ENCODE measurements around the gene USP35. TPM values are rescaled to one million over a fixed set of nuclear protein-coding genes. Genes with fewer than 3 reads are reported as not detected.

Gene USP35
- total RNA-seq, 1 experiment from 2014 or later = 8.5 TPM

GRCh38 chr11:78180751-78181150 is 8.0 kb upstream of the USP35 start:
- Histone ChIP-seq H3K9ac (ENCODE audit: low read length) (no peak overlapping the region), H3K9me3 (ENCODE audit: low read length) (no peaks in the 10 kb centered on the region), H3F3A (ENCODE audit: low read length, unreplicated experiment) (no peaks in the 10 kb centered on the region), H3K4me1 (ENCODE audit: insufficient read depth, low read length) (peaks cover 8% of the 10 kb centered on the region), H3K4me3 (ENCODE audit: low read length) (no peak overlapping the region), H3K36me3 (ENCODE audit: low read depth, low read length) (peaks cover 10% of the 10 kb centered on the region; the same call in 1 of the 2 replicates), H3K79me2 (ENCODE audit: low read length) (peaks cover 10% of the 10 kb centered on the region; the same call in 1 of the 2 replicates), H2AFZ (ENCODE audit: low read length) (no peak overlapping the region), H3K27ac (ENCODE audit: low read length) (no peak overlapping the region), H3K4me2 (ENCODE audit: low read length) (no peak overlapping the region), H4K20me1 (ENCODE audit: low read length) (no peaks in the 10 kb centered on the region), H3K9me2 (replicated peaks; ENCODE audit: low read length) (no peaks in the 10 kb centered on the region), H3K27me3 (ENCODE audit: low read length) (no peaks in the 10 kb centered on the region)
- DNase-seq (no peak), ATAC-seq (no peak)
- ChIA-PET CTCF (no interaction called here), POLR2A (ENCODE audit: unreplicated experiment) (no interaction called here)
- intact Hi-C loops (cut with micrococcal nuclease) = no loop called here
- no TSS peak for BruUV-seq (replicated peaks)
- TF ChIP-seq, protein P1, sequence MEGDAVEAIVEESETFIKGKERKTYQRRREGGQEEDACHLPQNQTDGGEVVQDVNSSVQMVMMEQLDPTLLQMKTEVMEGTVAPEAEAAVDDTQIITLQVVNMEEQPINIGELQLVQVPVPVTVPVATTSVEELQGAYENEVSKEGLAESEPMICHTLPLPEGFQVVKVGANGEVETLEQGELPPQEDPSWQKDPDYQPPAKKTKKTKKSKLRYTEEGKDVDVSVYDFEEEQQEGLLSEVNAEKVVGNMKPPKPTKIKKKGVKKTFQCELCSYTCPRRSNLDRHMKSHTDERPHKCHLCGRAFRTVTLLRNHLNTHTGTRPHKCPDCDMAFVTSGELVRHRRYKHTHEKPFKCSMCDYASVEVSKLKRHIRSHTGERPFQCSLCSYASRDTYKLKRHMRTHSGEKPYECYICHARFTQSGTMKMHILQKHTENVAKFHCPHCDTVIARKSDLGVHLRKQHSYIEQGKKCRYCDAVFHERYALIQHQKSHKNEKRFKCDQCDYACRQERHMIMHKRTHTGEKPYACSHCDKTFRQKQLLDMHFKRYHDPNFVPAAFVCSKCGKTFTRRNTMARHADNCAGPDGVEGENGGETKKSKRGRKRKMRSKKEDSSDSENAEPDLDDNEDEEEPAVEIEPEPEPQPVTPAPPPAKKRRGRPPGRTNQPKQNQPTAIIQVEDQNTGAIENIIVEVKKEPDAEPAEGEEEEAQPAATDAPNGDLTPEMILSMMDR (conservative IDR thresholded peaks at IDR 0.05; ENCODE audit: low read depth, low read length) = no peak
- no peak for TF ChIP-seq EZH2 (IDR thresholded peaks at IDR 0.05; ENCODE audit: low read length, unreplicated experiment)
- TF ChIP-seq EZH2phosphoT487 (IDR thresholded peaks at IDR 0.05; ENCODE audit: borderline replicate concordance, low read length) = no peak

DNA sequence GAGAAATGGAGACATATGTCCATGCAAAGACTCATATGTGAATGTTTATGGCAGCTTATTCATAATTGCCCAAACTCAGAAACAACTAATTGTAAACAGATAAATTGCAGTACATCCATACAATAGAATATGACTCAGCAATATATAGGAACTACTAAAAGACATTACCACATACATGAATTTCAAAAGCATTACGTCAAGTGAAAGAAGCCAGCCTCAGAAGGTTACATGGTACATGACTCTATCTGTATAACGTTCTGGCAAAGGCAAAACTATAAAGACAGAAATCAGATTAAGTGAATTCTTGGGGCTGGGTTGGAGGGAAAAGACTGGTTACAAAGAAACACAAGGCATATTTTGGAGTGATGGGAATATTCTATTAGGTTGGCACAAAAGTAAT is 7.5 kb upstream of the USP35 start:
- no peak for DNase-seq
- no peak overlapping the region for H2AFZ ChIP-seq (ENCODE audit: low read length)
- no peaks in the 10 kb centered on the region for H4K20me1 ChIP-seq (ENCODE audit: low read length)
- H3K27ac ChIP-seq (ENCODE audit: low read length) = no peak overlapping the region
- ChIA-PET CTCF (no interaction called here), POLR2A (ENCODE audit: unreplicated experiment) (no interaction called here)
- no peaks in the 10 kb centered on the region for H3K9me2 ChIP-seq (replicated peaks; ENCODE audit: low read length)
- no peak for ATAC-seq
- H3K4me3 ChIP-seq (ENCODE audit: low read length) = no peak overlapping the region
- H3K4me1 ChIP-seq (ENCODE audit: insufficient read depth, low read length) = peaks cover 11% of the 10 kb centered on the region
- intact Hi-C loops (cut with micrococcal nuclease) = no loop called here
- peaks cover 10% of the 10 kb centered on the region; the same call in 1 of the 2 replicates for H3K36me3 ChIP-seq (ENCODE audit: low read depth, low read length)
- no peak overlapping the region for H3K4me2 ChIP-seq (ENCODE audit: low read length)
- BruUV-seq (replicated peaks) = no TSS peak
- H3K9me3 ChIP-seq (ENCODE audit: low read length) = no peaks in the 10 kb centered on the region
- H3F3A ChIP-seq (ENCODE audit: low read length, unreplicated experiment) = no peaks in the 10 kb centered on the region
- peaks cover 10% of the 10 kb centered on the region; the same call in 1 of the 2 replicates for H3K79me2 ChIP-seq (ENCODE audit: low read length)
- no peaks in the 10 kb centered on the region for H3K27me3 ChIP-seq (ENCODE audit: low read length)
- H3K9ac ChIP-seq (ENCODE audit: low read length) = no peak overlapping the region
- TF ChIP-seq, protein P1 (conservative IDR thresholded peaks at IDR 0.05; ENCODE audit: low read depth, low read length) = no peak
- TF ChIP-seq EZH2 (IDR thresholded peaks at IDR 0.05; ENCODE audit: low read length, unreplicated experiment) (no peak), EZH2phosphoT487 (IDR thresholded peaks at IDR 0.05; ENCODE audit: borderline replicate concordance, low read length) (no peak)
